ENCODE data around the gene MDP1.
"Not testable (repeated sequence)": the region's sequence is repeated elsewhere in the genome, so short reads cannot be mapped to it uniquely, and the experiment has no call there.

Gene MDP1

DNA sequence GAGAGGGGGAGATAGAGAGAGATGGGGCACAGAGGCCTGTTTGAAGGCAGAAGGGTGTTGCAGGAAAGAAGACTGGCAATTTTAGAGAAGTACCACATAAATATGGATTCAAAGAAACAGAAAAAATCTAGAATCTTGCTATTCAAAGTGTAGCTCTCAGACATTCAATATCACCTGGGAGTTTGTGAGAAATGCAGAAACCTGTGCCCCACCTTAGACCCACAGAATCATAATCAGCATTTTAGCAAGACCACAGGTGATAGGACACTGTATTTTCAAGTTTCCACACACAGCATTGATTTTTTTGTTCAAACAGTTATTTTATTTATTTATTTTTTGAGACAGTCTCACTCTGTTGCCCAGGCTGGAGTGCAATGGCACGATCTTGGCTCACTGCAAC, 13.0 kb upstream of the MDP1 start:
- DNase-seq, result no peak

- no peak for DNase-seq
These were observed 10.6 kb upstream of the MDP1 start for GRCh38 chr14:24226473-24226872.

DNA sequence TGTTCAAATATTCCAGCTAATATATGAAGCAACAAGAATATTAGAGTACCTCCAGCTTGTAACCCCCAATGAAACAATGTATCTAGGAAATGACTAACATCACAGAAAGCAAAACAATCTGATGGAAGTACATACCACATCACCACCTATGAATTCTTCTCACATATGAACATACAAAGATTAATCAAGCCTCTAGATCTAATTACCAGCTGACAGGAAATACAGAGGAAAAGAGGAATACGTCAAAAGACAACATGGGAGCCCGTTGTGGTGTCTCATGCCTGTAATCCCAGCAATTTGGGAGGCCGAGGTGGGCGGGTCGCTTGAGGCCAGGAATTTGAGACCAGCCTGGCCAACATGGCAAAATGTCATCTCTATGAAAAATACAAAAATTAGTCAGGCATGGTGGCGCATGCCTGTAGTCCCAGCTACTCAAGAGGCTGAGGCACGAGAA, 8.8 kb upstream of the MDP1 start:
- no peak for DNase-seq

- DNase-seq, result not testable (repeated sequence)
These were observed 7.1 kb upstream of the MDP1 start for GRCh38 chr14:24222987-24223386.

DNA sequence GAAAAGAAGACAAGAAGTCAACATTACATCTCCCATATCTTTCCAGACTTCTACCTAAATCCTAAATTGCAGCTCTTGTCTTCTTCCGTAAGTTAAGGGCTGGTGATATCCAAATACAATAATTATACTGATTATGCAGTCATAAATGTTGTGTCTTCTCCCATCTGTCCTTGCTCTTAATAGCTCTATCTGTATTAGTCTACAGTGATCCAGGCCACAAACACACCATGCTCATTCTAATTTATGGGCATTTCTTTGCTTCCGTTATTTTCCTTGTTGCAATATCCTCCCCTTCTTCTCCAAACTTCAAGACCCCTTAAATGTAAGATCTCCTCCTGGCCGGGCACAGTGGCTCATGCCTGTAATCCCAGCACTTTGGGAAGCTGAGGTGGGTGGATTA, 3.7 kb upstream of the MDP1 start:
- DNase-seq, result no peak

- no peak for DNase-seq
These were observed 3.2 kb upstream of the MDP1 start for GRCh38 chr14:24219080-24219479.

GRCh38 chr14:24216876-24217275, 1.0 kb upstream of the MDP1 start:
- not testable (repeated sequence) for DNase-seq

DNA sequence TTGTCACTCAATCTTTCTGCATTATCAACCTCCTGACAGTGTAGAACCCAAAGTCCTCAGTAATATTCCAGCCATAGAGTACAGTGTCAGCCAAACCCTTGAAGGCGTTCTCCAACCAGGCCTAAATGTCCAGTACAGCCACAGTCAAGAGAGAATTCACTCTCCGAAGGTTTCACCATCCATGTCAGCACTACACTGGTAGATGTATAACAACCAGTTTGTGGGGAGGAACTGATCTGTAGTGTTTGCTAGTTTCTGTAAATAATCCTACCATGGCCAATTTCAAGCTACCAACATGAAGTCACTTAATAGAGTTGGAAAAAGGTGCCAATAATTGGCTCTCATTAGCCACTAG, 456 bp upstream of the MDP1 start:
- DNase-seq, result no peak

DNA sequence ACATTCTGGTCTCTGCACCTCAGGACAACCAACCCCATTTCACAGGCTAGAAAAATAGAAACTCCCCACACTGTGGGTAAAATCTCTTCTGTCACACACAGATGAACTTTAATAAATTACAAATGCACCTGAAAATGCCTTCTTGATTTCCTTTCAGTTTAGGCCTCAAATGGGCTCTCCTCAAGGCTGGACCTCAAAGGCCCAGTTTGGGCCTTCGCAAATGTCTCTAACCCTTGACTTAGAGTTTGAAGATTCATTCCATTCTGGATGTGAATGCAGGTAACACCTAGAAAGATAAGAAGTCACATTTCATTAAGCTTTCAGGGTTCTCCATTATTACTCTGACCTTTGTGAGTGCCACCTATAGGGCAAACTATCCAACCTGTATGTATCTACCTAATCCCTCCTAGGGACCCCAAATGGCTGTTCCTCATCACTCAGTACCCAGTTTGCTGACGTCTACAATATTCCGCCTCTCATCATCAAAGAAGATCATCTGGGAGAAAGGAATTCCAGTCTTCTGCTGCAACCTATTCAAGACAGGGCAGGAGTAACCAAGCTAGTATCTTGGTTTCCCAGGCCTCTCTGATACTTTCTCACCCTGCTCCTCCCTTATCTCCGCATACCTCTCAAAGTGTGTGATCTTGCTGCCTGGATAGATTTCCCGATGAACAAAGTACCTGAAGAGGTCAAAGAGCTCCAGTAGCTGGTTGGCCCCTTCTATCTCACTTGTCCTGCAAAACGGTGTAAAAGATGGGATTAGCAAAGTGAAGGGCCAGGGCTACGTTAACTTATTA, 1.8 kb downstream of the MDP1 start:
- DNase-seq, result no peak

GRCh38 chr14:24212924-24213865, 2.7 kb downstream of the MDP1 start, which contains the start of gene CHMP4A:
Gene CHMP4A (minus strand): TSS chr14:24213488. CDS start chr14:24213439, 49 bp downstream.
- DNase-seq, result peak; percentile 78

GRCh38 chr14:24211311-24211710, 4.6 kb downstream of the MDP1 start:
- no peak for DNase-seq

- DNase-seq, result no peak
These were observed 8.2 kb downstream of the MDP1 start for GRCh38 chr14:24207625-24208024.

GRCh38 chr14:24207104-24207551, 8.7 kb downstream of the MDP1 start:
- no peak for DNase-seq

DNA sequence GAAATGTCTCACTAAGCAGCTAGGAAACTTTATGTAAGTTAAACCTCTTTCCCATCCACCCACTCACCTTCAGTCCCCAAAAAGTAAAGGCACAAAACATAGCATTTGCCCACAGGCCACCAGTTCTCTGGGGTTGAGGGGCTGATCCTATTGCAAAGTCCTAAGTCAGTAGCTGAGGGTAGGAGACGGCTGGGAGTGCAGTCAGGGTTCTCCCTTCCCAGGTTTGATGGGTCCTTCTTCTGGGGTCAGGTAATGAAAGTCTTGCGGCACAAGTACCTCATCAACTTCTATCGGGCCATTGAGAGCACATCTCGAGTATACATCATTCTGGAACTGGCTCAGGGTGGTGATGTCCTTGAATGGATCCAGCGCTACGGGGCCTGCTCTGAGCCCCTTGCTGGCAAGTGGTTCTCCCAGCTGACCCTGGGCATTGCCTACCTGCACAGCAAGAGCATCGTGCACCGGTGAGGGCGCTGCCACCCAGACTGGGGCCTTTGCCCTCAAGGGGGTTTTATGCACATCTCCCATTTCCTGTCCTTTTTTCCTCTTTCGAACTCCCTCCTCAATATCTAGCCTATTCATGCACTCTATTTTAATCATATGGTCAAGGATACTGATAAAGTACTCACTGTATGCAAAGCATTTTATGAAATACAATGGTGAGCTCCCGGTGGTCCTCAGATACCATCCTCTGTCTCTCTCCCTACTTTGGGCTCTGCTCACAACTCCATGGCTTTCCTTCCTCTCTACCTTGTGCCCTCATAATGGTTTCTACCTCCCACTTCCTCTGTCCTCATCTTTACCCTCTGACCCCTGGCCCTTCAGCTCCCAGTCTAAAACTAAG, 9.4 kb downstream of the MDP1 start:
- DNase-seq, result no peak

- DNase-seq, result no peak
These were observed 11.4 kb downstream of the MDP1 start for GRCh38 chr14:24204163-24205146.

GRCh38 chr14:24203249-24203886, 12.5 kb downstream of the MDP1 start:
- not testable (repeated sequence) for DNase-seq

DNA sequence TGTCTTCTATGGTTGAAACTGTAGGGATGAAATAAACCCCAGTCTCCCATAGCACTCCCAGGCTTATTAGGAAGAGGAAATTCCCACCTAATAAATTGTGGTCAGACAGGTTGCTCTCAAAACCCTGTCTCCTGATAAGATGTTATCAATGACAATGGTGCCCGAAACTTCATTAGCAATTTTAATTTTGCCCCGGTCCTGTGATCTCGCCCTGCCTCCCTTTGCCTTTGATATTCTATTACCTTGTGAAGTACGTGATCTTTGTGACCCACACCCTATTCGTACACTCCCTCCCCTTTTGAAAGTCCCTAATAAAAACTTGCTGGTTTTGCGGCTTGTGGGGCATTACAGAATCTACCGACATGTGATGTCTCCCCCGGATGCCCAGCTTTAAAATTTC, 13.3 kb downstream of the MDP1 start:
- DNase-seq, result not testable (repeated sequence)

DNA sequence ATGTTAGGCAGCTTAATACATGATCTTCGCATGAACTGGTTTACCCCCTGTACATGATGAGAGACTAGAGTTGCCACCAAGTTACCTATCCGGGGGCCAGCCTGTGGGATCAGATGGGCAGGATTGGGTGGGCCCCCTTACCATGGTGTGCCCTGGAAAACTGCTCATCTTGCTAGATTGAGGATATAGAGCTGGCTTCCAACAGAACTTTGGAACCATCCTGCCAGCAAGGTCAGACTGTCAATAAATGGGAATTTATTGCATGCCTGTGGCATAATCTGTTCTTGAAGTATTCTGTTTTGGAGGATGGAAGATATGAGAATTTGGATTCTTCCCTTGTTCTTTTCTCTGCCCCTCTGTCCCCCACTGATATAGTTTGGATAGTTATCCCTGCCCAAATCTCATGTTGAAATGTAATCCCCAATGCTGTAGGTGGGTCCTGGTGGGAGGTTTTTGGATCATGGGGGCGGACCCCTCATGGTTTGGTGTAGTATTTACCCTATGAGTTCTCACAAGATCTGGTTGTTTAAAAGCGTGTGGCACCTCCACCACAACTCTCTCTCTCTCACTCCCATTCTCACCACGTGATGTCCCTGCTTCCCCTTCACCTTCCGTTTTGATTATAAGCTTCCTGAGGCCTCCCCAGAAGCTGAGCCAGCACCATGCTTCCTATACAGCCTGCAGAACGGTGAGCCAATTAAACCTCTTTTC, 16.9 kb downstream of the MDP1 start:
- no peak for DNase-seq

DNA sequence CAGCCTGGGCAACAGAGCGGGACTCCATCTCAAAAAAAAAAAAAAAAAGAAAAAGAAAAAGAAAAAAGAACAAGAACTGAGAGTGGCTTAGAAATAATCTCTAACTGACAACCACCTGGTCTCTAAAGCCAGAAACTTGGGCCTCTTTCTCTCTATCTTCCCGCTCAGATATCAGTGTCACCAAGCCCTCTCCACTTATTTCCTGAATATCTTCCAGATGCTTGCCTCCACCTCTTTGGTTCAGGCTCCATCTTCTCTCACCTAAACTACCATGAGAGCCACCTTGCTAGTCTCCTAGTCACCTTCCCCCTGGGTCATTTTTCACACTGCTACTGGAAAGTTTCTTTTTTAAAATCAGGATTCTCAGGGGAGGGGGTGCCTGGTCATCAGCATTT, 18.8 kb downstream of the MDP1 start:
- no peak for DNase-seq
